Activated CD4-positive, CD25-positive, alpha-beta regulatory T cell treated with anti-CD3 and anti-CD28 coated beads, Interleukin-2, amount 50 U/mL, for 72 hours (primary cell): Measurements from ENCODE around the gene ARHGAP26.
"Not testable (repeated sequence)": the region's sequence is repeated elsewhere in the genome, so short reads cannot be mapped to it uniquely, and the experiment has no call there.

Source experiments
- DNase-seq: peaks from one replicate; pipeline ENCODE4 v3.0.0; 2021

The ARHGAP26 gene

GRCh38 chr5:143068712-143069111, 298.5 kb downstream of the ARHGAP26 start:
- no peak for DNase-seq

DNA sequence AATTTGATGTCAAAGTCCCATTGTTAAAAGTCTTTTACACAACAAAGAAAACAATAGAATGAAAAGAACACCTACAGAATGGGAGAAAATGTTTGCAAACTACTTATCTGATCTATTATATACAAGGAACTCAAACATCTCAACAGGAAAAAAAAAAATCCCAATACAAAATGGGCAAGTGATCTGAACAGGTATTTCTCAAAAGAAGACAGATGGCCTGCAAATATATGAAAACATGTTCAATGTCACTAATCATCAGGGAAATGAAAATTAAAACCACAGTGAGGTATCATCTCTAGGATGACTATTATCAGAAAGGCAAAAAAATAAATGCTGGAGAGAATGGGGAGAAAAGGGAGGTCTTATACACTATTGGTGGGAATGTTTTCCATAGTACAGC, 301.8 kb downstream of the ARHGAP26 start:
- DNase-seq, result no peak

GRCh38 chr5:143072734-143073133, 302.6 kb downstream of the ARHGAP26 start:
- DNase-seq, result no peak

- DNase-seq, result no peak
Observed at GRCh38 chr5:143073766-143074165, 303.6 kb downstream of the ARHGAP26 start.

DNA sequence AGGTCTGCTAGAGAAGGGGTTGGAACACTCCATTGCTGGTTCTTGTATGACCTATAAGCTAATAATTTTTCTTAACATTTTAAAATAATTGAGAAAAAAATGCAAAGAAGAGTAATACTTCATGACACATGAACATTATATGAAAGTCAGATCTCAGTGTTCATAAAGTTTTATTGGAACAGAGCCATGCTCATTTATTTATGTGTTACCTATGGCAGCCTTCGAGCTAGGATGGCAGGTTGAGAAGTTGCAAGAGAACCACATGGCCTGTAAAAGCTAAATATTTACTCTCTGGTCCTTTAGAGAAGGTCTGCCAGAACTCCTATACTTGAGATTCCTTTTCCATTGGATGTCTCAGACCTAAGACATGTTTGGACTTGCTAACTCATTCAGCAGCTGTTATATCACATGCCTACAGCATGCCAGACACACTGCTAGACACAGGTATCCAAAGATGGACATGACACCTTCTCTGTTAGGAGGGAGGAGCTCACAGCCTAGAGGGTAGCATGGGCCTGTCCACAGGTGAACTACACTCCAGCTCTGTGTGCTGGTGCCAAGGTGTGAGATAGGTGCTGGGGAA, 304.3 kb downstream of the ARHGAP26 start:
- DNase-seq, result no peak

DNA sequence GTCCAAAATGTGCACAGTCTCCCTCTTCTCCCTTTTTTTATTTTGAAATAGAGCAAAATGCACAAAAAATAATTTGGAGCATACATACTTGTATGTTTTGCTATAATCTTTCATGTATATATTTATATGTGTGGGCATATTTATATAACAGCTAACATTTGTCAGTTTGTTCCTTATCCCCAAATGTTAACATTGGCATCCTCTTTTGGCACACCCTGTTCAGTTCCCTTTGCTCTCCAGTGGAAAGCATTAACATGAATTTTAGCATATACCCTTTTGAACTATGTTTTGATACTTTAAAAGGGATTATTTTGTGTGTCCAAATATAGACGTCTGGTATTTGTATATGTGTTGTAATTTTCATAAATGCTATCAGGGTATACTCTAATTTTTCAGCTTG, 306.2 kb downstream of the ARHGAP26 start:
- no peak for DNase-seq

DNA sequence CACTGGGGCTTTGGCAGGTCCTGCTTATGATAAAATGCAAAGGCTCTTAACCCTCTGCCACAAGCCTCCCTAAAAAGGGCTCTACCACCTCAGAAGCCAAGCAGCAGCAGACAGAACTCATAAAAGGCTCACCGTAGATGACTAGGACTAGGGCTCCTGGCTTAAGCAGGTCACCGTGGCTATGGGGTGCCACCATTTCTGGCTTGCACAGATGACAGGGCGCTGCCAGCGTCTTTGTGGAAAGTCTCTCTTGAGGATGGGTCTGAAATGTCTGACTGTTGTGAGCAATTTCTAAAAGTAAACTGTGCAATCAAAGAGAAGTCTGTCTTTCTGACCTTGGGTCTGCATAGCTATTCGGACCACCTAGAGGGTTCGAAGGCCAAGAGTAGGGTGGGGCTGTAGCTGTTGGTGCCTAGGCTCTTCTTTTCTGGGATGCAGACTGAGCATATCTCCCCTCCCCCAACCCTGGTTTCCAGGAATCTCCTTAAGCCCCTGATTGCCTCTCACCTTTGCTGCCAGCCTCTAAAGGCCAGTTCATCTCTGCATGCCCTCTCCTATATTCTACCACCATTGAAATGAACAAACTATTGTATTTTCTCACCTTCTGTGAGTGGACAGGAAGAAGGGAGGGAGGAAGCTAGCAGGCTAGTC, 307.4 kb downstream of the ARHGAP26 start:
- no peak for DNase-seq

DNA sequence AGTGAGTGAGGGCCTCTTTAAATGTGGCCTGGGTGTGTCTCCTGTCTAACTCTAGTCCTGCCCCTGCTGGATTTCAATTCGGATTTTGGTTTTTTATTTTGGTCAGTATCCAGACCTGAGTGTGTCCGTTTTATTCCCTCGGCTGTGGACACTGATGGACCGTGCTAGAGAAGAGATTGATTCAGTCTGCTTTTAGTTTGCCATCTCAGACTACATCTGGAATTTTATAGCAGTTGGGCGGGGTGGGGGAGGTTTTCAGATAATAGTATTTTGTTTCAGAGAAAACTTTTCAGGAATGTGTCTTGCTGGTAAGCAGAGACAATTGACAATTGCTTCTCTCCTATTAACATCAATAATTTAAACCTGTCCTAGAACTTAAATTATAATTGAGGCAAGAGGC, 308.1 kb downstream of the ARHGAP26 start:
- no peak for DNase-seq

DNA sequence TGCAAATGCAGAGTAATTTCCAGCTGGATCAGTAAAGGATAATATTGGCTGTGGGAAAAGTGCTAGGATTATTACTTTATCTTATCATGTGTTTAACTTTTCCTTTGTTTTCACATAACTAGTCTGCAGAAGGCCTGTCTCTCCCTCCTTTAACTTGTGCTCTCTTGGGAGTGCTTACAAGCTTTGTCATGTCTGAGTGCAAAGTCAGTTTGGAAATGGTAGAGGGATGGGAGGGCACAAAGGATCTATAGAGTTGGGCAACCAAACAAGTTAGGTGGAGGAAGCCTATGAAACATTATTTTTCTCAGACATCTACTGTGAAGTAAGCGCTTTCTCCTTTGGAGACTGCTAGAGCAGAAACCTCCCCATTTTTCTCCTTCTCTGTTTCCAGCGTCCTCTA, 308.8 kb downstream of the ARHGAP26 start:
- no peak for DNase-seq

GRCh38 chr5:143080407-143080806, 310.2 kb downstream of the ARHGAP26 start:
- DNase-seq, result no peak

DNA sequence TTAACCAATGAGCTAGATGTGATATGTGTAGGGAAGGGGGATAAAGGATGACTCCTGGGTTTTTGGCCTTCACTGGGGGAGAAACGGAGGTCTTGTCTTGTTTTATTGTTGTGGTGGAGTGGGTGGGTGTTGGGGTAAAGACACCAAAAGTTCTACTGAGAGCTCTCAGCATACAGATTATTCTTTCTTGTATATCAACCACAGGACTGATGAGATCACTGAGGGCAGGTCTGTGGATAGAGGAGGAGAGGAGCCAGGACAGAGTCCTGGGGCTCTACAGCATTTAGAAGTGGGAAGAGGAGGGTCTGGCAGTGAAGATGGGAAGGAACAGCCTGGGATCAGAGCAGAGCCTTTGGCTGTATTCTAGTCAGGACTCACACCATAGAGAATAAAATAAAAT, 310.8 kb downstream of the ARHGAP26 start:
- no peak for DNase-seq

DNA sequence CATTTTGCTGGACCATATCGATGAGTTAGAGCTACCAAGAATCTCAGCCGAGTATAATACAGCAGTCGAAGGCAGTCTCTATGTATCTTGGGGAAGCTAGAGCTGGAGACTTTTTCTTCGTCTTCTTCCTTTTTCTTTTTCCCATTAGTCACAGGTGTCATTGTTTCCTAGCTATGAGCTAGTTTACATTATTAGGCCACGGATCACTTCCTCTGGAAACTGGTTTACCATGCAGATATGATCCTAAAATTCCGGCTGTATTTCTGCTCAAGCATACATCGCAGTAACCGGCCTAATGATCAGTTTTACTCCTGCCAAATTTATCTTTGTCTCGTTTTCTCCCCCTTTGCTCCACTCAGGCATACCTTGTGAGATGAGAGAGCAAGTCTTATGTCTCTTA, 312.8 kb downstream of the ARHGAP26 start:
- DNase-seq, result no peak

GRCh38 chr5:143084407-143084806, 314.2 kb downstream of the ARHGAP26 start:
- DNase-seq, result no peak

GRCh38 chr5:143085319-143085917, 315.2 kb downstream of the ARHGAP26 start:
- DNase-seq, result no peak

DNA sequence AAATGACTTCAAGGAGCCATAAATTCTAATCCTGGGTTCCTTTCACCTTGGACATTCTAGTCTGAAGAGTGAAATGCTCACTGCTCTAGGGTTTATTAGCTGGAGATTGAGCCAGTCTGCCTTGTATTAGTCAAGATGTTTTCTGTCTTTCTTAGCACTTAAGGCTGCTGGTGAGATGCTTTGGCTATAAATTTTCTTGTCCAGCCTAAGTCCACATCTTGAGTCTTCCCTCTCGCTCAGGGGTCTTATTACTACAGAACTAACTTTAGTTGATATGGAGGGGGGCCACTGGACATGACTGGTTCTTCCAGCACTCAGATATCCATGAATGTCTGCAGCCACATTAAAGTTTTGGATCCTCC, 316.4 kb downstream of the ARHGAP26 start:
- DNase-seq, result no peak

DNA sequence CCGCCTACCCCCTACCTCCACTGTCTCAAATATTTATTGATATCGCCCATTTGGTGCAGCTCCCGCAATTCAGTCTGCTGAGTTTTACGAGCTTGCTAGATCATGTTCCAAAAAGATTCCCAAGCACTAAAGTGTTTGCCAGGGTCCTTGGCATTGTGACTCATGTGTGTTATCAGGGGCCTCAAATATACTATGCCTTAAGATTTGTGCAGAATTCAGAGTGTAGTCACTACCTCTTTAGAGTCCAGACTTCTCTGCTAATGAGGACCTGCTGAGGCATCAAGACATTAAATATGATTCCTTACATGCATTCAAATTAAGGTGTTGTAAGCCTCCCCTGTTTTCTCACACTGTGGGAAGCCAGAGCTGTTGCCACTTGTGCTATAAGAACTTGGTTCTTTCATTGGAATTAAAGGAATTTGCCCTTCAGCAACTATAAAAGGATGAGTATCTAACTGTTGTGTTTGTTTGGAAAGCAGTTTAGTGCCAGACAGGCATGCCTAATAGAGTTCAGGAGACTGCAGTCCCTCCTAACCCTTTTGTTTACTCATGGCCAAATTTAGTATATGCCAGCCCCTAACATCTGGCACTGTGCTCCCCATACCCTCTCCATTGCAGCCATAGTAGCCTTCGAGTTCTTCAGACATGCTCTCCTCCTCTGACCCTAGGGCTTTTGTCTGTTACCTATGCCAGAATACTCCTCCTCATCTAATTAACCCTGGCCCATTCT, 316.9 kb downstream of the ARHGAP26 start:
- DNase-seq, result no peak

DNA sequence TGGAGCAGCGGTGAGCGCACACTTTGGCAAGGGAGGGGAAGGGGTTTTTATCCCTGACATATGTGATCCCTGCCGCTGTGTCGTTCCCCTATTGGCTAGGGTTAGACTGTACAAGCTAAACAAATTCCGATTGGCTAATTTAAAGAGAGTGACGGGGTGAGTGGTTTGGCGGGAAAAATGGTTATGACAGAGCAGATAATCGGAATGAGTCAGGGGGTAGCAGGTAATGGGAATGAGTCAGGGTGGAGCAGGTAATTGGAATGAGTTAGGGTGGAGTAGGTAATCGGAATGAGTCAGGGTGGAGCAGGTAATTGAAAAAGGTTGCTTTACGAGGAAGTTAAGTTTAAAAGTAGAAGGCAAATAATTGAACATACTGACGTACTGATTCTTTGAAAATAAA, 318.5 kb downstream of the ARHGAP26 start:
- DNase-seq, result not testable (repeated sequence)

DNA sequence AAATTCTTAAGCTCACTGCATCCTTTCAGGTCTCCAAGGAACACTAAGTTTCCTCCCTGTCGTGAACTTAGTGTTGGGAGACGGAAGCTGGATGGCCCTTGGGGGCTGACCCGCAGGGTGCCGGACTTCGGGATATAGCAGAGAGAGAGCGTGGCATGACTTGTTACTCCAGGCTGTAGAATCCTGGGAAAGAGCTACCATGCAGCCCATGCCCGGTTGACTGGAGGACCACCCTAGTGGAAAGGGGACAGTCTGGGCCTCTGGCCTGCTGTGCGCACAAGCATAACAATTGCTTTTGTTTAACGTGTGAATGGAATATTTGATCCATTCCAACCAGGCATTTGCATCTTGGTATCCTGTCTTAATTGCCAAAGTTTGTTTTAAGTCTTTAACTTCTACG, 319.9 kb downstream of the ARHGAP26 start:
- DNase-seq, result not testable (repeated sequence)

DNA sequence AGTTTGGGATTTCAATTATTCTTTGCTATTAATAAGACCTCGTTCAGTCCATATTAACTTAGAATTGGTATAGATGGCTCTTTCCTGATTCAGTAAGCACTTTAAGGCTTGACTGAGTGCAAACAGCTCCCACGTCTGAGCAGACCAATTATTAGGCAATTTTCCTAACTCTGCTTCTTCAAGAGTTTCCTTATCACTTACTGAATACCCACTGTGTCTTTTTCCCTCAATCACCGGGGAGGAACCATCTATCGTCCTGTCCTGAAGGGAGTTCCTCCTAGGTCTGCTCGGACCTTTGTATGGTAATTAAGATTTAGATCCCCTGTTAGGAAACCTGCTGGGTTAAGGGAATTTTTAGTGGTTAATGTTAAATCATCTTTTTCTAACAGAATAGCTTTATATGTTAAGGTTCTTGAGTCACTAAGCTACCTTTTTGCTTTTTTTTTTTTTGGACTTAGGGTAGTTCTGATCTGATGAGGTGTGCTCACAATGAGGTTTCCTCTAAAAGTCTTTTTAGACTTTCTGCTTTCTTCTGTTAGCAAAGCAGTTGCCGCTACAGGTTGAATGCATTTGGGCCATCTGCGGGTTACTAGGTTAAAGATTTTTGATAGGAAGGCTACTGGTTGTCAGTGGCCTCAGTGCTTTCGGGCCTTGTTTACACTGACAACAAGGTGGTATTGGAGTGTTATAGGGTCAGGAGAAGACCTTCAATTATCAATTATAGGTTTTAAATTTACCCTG, 322.7 kb downstream of the ARHGAP26 start:
- DNase-seq, result not testable (repeated sequence)

DNA sequence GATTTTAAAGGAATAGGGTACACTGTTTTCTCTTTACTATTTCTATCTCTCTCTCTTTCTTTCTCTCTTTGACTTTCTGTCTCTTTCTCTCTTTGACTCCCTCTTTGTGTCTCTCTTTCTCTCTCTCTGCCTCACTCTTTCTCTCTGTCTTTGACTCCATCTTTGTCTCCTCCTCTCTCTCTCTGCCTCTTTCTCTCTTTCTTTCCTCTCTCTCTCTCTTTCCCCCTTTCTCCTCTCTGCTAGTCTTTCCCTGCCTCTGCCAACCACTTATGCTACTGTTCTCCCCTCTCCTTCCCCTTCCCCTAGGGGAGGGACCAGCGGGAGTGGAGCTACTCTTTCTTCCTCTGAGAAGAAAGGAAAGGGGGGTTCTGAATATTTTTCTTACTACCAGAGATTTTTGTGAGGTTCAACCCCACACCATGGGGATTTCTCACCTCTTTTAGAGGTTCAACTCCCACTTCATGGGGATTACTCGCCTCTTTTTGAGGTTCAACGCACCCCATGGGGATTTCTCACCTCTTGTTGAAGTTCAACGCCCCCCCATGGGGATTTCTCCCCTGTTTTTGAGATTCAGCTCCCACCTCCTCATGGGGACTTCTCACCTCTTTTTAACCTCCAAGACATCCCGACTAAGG, 323.4 kb downstream of the ARHGAP26 start:
- DNase-seq, result no peak

DNA sequence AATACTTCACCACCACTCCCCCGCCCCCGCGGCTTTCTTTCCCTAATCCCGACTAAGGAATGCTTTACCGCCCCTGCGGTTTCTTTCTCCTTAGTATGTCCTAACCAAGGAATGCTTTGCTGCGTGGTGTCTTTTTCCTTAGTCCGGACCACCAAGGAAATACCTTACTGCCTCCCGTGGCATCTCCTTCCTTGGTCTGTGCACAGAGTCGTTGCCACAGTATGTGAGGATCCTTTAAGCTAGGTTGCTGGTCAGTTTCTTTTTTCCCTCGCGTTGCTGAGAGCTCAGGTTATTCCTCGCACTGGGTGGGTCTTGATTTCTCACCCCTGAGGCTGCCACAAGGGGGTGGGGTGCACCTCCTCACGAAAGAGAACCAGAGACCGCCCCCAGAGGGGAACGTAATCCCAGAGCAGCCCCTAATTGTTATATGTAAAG, 323.9 kb downstream of the ARHGAP26 start:
- no peak for DNase-seq

- not testable (repeated sequence) for DNase-seq
Observed at GRCh38 chr5:143094608-143095007, 324.4 kb downstream of the ARHGAP26 start.

DNA sequence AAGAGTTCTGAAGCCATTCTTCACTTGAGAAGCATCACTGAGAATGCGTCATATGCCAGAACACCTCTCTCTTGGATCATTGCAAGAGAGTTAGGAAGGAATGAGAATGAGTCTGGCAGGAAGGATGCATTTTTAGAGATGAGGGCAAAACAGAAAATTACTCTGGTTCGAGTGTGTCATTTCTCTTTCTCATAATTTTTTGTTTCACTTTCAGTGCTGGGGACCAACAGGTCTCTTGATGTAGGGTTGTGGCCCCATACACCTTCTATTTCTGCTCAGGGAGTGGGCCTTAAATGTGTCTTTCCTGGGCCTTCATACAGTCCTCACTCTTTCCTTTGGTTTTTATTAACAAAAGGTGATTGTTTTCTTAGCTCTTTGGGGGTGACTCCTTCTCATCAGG, 330.9 kb downstream of the ARHGAP26 start:
- DNase-seq, result no peak
